Epithelial cell of esophagus (primary cell): ENCODE measurements around the gene MSANTD1.
A peak's percentile ranks its signal among the peaks of the same experiment; 100 is the strongest.

Experiments used
- DNase-seq: peaks from one replicate; pipeline ENCODE4 v3.0.0; 2010; ENCODE audit warnings: low read depth
- H3K4me3 ChIP-seq: 2 replicates; pipeline ENCODE4 v1.5.1; 2011; ENCODE audit warnings: mild to moderate bottlenecking, low read length, control low read depth
- TF ChIP-seq, protein P1 (sequence below): IDR thresholded peaks from 2 replicates; pipeline ENCODE4 v1.5.1; 2011; ENCODE audit warnings: low read depth, mild to moderate bottlenecking, low read length, control low read depth, inconsistent platforms; ENCODE audit not compliant: insufficient read depth; ENCODE audit errors: missing control alignments

MSANTD1 gene

GRCh38 chr4:3227878-3228675 is 20.9 kb upstream of the MSANTD1 start:
- TF ChIP-seq, protein P1, sequence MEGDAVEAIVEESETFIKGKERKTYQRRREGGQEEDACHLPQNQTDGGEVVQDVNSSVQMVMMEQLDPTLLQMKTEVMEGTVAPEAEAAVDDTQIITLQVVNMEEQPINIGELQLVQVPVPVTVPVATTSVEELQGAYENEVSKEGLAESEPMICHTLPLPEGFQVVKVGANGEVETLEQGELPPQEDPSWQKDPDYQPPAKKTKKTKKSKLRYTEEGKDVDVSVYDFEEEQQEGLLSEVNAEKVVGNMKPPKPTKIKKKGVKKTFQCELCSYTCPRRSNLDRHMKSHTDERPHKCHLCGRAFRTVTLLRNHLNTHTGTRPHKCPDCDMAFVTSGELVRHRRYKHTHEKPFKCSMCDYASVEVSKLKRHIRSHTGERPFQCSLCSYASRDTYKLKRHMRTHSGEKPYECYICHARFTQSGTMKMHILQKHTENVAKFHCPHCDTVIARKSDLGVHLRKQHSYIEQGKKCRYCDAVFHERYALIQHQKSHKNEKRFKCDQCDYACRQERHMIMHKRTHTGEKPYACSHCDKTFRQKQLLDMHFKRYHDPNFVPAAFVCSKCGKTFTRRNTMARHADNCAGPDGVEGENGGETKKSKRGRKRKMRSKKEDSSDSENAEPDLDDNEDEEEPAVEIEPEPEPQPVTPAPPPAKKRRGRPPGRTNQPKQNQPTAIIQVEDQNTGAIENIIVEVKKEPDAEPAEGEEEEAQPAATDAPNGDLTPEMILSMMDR, result no peak
- DNase-seq, result no peak
- H3K4me3 ChIP-seq, result no peak overlapping the region

GRCh38 chr4:3228881-3229280 is 20.1 kb upstream of the MSANTD1 start:
- no peak overlapping the region for H3K4me3 ChIP-seq
- TF ChIP-seq, protein P1, result no peak
- no peak for DNase-seq

GRCh38 chr4:3229328-3229727 is 19.6 kb upstream of the MSANTD1 start:
- DNase-seq, result no peak
- TF ChIP-seq, protein P1, result no peak

DNA sequence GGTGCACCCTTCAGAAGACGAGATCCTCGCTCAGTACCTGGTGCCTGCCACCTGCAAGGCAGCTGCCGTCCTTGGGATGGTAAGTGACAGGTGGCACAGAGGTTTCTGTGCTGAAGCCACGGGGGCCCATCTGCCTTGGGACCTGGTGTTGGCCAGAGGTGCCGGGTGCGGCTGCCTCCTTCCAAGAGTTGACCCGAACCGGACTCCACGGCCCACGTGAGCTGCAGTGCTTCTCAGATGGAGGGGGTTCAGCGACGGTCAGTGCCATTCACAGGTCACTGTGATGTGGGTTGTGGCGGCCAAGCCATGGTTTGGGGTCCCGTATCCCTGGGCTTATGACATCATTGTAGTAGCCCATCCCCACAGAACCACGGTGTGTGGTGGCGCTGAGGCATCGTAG is 19.0 kb upstream of the MSANTD1 start:
- TF ChIP-seq, protein P1, result no peak
- no peak overlapping the region for H3K4me3 ChIP-seq
- DNase-seq, result no peak

More at GRCh38 chr4:3229328-3229727, 19.6 kb upstream of the MSANTD1 start:
- no peak overlapping the region for H3K4me3 ChIP-seq

DNA sequence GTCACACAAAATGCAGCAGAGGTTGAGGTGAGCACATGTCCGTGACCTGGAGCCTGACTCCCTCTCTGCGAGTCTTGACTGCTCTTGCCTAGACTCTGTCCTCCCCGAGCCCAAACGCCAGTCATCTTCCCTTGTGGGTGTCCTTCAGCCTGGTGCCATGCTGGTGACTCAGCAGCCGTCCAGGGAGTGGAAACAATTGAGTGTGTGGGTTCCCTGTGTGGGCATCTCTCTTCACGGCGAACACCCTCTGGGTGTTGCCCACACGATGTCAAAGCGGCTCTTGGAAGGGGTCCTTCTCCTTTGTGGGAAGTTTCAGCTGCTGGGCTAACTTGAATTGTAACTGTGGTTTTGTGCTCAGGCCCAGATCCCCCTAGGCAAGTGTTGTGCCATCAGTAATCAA is 17.5 kb upstream of the MSANTD1 start:
- H3K4me3 ChIP-seq, result no peak overlapping the region
- TF ChIP-seq, protein P1, result no peak
- peak; percentile 31 for DNase-seq

DNA sequence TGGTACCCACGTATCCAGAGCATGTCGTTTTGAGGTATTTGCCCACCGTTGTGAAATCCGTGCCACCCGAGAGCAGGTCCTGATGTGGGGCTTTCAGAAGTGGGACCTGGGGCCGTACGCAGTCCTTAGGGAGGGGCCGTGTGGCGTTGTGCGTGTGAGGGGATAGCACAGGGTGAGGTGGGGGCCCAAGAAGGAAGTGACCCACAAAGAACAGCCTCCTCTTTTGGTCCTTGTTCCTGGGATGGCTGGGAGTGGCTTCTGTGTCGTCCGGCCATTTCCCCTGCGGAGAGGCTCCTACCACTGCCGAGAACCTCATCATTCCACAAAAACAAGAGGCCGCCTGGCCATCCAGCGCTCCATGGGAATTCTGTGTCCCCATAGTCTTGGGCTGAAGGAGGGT is 17.0 kb upstream of the MSANTD1 start:
- TF ChIP-seq, protein P1, result no peak
- no peak overlapping the region for H3K4me3 ChIP-seq
- DNase-seq, result no peak

DNA sequence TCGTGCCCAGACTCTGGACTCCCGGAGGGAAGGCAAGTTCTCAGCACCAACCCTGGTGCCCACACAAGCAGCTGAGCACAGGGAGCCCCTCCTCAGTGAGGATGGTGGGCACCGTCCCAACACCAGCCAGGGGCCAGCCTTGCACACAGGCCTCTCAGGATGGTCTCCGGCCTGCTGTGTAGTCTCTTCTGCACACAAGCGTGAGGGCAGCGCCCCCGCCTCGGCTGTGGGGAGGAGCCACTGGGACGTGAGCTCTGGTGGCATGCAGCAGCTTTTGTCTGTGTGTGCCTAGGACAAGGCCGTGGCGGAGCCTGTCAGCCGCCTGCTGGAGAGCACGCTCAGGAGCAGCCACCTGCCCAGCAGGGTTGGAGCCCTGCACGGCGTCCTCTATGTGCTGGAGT is 16.1 kb upstream of the MSANTD1 start:
- TF ChIP-seq, protein P1, result no peak
- no peak for DNase-seq
- no peak overlapping the region for H3K4me3 ChIP-seq
